Activated T-cell treated with anti-CD3 and anti-CD28 coated beads for 1 hour (primary cell): ENCODE results near the gene ZCWPW1.
A peak's percentile ranks its signal among the peaks of the same experiment; 100 is the strongest.

Experiments used
- DNase-seq: peaks from one replicate; pipeline ENCODE4 v3.0.0-alpha.2; 2020; ENCODE audit warnings: low read depth

Gene ZCWPW1, protein sequence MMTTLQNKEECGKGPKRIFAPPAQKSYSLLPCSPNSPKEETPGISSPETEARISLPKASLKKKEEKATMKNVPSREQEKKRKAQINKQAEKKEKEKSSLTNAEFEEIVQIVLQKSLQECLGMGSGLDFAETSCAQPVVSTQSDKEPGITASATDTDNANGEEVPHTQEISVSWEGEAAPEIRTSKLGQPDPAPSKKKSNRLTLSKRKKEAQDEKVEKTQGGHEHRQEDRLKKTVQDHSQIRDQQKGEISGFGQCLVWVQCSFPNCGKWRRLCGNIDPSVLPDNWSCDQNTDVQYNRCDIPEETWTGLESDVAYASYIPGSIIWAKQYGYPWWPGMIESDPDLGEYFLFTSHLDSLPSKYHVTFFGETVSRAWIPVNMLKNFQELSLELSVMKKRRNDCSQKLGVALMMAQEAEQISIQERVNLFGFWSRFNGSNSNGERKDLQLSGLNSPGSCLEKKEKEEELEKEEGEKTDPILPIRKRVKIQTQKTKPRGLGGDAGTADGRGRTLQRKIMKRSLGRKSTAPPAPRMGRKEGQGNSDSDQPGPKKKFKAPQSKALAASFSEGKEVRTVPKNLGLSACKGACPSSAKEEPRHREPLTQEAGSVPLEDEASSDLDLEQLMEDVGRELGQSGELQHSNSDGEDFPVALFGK

DNA sequence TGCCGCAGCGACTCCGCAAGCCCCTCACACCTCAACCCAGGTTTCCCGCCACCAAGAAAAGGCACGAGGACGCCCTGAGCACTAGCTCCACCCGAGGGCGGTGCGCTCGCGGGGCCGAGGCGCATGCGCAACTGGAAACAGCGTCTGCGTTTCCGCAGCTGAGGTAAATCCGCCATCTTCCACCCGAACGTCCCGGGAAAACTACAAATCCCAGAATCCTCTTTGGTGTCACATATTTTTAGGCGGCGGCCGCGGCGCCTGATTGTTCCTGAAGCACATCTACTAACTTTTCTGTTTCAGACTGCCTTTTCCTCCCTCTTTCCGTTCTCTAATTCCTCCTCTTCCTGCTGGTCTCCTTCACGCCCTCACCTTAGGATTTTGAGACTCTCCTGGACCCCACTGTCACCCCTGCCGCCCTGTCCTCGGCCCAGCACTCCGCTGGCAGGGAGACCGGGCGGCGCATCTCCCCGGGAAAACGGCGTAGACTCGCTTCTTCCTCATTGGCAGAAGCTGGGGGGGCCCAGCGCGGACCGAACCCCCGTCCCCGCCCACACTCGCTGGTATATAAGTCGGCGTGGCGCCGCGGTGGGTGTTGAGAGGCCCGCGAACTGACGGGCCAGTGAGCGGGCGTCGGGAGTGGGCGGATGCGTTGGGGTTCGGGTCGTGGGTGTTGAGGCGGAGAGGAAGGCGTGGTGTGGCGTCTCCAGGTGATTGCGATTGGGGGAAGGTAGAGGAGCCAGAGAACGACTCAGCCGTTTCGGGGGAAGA, at the start of gene ZCWPW1:
Gene ZCWPW1 (minus strand): TSS at position 505 of the 768 bp plus-strand sequence. CDS start 8,054 bp downstream, outside the sequence.
- peak; percentile 97 for DNase-seq

DNA sequence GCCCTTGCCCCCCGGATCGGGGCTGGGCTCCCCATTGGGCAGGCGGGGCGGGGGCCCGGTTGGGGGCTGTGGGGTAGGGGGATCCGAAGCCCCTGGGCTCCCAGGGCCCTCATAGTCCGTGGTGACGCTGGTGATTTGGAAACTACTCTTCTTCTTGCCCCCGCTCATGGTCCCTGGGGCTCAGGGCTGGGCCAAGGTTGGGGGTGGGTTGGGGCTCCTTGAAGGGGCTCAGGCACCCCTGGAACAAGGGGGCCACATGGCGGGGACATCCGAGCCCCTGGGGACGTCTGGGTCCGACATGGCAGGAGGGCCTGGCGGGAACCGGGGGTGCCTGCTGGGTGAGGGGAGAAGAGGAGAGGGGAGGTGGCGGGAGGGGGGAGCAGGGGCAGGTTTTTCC, 49.4 kb upstream of the ZCWPW1 start:
- no peak for DNase-seq

DNA sequence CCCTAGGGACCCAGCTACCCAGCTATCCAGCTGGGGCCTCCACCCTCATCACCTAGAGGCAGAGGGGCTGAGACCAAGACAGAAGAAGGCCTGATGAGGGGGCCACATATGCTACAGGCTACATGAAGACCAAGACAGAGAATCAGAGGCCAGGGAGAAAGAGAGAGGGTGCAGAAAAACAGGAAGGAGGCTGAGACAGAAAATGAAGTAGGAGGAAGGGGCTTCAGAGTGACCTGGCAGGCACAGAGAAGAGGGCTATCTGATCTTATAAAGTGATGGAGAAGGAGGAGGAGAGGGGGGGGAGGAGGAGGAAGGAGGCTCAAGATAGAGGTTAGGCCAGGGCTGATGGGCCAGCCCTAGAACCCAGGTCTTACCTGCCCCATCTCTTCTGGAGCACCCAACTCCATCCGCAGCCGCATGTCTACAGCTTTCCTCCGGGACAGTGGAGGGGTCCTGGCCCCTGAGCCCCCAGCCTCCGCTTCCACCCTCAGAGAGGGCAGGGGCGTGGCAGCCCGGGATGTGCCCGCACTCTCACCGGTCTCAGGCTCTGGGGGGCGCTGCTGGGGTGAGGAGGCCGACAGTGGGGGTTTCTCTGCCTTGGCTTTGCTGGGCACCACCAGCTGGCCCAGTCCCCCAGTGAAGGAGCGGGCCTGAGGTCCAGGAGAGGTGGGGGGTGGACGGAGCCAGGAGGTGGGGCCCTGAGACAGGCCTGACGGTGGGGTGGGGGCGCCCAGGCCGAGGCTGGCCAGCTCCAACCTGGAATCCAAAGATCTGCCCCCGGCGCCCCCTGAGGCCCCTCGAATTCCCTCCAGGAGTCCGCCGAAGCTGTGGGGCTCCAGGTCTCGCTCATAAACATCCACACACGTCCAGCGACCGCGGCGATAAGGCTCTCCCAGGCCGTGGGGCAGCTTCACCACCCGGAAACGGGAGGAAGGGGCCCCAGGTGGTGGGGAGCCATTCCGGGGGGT, 48.7 kb upstream of the ZCWPW1 start:
- DNase-seq: no peak

DNA sequence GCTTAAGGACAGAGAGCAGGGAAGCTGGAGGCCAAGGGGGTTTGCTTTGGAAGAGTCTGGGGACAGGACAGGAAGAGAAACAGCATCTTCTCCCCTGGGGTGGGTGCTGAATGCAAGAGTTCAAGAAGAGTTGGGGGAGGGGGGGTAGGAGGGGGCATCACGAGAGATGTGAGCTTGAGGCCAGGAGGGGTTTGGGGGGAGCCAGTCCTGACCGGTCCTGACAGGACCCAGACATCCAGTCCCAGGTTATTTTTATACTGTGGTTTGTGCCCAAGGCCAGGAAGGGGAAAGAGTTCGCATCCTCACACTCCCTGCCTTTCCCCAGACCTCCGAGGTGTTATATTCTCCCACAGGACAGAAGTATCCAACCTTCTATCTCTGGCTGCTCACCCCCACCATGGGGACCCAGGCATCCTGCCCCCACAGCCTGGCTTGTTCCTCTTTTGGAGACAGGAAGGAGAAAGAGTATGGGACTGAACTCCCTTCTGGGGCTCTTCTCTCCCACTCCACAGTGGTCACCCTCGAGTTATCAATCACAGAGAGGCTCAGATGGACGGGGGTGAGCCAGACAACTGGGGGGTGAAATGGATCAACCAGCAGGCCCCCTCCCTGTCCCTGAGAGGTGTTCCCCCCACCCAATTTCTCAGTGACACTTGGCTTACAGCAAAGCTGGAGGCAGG, 47.7 kb upstream of the ZCWPW1 start:
- DNase-seq: no peak

DNA sequence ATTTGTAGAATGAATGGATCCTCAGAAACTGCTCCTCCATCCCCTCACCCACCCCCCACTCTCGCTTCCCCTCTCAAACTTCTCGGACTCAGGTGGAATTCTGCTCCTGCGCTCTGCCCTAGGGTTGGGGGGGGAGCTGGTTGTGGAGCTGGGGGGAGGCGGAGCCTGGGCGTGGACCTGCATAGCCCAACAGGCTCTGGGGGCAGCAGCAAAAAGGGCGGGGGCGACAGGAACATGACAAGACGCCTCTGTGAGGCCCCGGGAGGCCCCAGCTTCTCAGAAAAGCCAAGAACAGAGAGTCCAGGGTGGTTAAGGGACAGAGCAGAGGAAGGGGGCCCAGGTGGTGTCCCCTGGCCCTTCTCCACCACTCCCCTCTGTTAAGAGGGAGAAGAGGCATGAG, 47.0 kb upstream of the ZCWPW1 start:
- no peak for DNase-seq

DNA sequence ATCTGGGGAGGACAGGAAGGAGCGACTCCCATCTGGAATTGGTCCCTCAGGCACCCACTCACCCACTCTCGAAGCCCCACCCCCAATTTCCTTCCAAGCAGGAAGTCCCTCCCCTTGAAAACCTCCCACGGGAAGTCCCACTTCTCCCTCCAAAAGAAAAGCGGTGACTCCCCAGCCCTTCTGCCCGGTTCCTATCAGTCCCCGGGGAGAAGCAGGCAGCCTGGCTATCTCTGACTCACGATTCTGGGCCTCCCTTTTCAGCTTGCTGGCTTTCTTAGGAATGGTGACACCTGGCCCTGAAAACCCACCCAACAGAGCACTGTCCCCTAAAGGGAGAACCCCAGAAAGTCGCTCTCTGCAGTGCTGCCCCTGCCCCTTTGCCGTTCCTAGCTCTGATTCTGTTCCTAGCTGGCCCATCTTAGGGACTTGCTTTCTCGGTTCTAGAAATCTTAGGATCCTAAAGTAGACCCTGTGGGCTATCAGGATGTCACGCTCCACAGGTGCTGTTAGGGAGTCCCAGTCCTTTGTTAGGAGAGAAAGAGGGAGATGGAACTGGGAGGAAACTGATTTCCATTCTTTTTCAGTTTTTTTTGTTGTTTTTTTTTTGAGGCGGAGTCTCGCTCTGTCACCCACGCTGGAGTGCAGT, 44.5 kb upstream of the ZCWPW1 start:
- DNase-seq: no peak

DNA sequence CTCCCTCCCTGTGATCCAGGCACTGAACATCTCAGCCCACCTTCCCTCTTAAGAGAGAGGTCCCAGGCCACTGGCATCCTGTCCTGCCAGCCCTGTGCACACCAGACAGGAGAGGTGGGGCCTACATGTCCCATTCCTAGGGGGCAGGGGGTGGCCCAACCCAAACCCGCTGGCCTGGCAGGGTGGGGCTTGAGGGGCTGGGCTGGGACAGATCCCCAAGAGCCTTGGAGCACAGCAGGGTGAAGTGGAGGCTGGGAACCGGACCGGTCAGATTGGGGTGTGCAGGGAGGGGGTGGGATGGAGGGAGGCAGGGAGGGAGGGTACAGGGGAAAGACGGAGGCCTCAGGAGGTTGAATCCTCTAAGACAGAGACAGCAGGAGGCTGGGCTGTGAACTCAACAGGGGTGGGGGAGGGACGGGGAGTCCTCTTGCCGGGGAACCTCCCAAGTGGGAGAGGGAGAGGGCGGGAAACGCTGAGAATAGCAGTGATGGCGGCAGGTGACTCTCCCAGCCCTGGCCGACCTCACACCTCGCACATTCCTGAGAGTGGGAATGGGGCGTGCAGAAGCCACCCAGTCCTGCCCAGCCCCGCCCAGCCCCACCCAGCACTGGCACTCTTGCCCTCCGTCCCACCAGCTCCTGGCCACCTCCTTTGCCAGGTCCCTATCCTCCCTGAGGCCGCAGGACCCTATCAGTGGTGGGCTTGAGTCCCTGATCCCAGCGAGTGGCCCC, 43.8 kb upstream of the ZCWPW1 start:
- DNase-seq: no peak

DNA sequence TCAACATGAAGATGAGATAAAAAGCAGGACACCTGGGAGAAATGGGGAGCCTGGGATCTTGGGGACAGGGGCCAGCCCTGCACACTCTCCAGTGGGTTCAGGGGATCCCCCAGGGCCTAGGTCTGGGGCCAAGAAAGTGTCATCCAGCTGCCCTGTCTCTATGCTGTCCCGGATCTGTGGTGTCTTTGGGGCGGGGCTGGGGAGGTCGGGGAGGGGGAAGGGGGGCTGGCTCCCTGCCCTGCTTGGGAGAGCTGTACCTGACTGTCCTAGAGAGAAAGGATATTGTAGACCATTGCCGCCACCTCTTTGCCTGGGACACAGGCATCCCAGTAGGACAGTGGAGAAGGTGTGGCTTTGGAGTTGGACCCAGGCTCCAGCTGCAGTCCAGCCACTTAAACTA, 42.5 kb upstream of the ZCWPW1 start:
- DNase-seq: no peak

DNA sequence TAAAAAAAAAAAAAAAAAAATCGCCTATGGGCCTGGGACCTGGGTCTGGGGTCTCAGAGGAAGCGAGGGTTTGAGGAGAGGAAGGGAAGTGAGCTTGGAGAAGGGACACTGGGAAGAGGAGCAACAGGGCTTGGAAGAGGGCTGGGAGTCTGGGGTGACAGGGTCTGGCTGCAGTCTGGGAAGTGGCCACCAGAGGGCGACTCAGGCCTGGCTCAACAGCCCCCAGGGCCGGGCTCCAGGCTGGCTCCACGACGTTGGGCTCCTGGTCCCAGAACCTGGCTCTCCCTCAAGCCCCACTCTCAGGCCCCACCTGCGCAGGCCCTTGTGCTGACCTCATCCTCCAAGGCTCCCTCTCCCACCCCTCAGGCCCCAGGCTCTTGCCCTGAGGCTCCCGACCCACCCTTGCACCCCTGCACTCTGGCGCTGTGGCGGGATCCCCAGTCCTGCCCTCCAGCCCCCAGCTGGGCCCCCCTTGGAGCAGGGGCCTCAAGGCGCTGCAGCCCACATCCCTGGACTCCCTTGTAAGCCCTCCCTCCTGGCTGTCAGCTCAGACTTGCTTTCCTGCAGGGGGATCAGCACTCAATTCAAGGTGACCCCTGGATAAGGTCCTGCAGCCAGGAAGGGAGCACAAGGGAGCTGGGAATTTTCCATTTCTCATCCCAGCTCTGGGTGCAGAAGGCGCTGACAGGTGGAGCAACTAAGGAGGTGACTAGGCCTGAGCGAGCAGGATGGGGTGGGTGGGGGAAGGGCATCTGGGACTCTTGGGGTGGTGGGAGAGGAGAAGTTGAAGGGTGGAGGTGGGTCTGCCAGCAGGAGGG, 40.9 kb upstream of the ZCWPW1 start:
- DNase-seq: peak; percentile 82

DNA sequence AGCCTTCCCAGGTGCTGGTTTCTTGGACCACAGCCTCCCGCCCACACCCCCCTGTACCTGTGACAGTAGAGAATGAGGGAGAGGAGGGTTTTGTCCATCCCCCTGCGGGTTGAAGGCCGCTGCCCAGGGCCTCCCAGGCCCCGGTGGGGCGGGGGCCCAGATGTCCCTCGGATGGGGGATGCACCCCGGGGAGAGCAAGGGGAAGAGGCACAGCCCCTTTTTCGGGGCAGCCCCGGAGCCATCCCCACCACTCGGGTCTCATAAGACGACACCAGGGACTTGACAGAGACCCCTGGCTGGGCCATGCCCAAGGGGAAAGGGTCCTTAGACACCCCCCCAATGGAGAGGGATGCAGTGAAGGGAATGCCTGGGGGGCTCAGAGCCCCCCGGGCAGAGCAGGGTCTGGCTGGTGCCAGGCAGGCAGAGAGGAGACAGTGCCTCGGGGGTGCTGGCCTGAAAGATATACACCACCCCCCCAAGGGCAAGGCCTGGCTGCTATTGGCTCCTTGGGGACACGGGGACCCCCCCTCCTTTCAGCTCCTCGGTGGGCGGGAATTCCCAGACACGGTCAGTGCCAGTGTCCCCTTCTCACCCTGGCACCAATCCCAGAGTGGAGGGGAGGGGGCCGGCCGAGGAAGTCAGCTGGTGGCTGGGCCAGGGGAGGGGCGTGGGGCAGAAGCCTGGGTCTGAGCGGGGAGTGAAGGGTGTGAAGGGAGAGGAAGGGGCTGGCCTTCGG, 39.3 kb upstream of the ZCWPW1 start:
- DNase-seq: no peak

DNA sequence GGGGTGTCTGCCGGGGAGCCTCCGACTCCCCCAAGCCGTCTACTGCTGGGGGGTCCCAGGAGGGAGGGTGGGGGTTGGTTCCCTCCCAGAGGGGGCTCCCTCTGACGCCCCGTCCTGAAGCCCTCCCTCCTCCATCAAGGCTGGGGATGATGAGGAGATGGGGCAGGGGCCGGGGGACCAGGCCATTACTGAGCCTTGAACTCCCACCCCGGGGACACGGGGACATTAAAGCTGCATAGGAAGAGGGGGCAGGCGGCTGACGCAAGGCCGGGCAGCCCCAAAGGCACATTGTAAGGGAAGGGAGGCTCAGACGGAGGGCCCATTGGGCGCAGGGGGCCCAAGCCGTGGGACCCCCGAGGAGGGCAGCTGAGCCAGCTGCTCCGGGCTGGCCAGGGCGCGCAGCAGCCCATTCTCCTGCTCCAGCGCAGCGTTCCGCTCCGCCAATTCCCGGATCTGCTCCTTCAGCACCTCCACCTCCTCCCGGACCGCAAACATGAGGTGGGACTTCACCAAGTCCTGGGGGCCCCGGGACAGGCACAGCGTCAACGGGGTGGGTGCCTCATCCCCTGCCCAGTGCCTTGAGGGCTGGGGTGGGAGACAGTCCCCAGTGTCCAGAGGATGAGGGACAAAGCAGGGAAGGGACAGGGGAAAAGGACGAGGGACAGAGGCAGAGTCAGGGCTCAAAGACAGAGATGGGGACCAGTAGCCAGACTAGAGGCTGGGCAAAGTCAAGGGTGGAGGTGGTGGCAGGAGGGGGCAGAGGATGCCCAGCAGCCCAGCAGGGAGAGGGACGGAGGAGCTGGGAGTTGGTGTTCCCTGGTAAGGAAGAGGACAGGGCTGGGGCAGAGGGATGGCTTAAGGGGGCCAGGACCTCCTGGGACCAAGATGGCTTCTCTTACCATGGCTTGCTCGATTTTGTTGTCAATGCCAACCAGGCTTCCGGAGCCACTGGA, 38.4 kb upstream of the ZCWPW1 start:
- DNase-seq: no peak

DNA sequence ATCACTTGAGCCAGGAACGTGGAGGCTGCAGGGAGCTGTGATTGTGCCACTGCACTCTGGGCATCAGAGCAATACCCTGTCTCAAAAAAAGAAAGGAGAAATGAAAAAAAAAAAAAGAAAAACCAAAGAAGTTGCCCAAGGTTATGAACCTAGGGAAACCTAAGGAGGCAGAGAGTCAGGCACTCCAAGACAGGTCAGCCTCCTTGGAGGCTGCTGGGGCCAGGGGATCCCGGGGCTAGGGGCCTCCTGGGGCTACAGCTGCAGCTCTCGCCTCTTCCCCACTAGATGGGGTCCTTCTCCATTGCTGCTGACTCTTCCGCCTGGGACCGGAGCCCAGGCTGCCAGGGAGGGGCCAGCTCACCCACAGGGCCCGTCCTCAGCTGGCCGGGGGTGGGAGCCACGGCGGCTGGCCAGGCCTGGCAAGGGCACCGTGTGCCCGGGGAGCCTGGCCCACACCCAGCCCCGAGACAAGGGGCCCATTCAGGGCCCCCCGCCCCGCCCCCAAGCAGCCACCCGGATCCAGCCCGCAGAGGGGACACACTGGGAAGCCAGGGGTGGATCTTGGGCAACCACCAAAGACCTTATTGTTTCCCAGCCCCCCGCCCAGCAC, 37.3 kb upstream of the ZCWPW1 start:
- no peak for DNase-seq

DNA sequence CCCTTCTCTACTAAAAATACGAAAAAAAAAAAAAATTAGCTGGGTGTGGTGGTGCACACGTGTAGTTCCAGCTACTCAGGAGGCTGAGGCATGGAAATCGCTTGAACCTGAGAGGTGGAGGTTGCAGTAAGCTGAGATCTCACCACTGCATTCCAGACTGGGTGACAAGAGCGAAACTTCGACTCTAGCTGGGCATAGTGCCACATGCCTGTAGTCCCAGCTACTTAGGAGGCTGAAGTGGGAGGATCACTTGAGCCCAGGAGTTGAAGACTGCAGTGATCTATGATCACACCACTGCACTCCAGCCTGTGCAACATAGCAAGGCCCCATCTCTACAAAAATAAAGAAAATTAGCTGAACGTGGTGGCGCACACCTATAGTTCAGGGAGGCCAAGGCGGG, 36.8 kb upstream of the ZCWPW1 start:
- no peak for DNase-seq

DNA sequence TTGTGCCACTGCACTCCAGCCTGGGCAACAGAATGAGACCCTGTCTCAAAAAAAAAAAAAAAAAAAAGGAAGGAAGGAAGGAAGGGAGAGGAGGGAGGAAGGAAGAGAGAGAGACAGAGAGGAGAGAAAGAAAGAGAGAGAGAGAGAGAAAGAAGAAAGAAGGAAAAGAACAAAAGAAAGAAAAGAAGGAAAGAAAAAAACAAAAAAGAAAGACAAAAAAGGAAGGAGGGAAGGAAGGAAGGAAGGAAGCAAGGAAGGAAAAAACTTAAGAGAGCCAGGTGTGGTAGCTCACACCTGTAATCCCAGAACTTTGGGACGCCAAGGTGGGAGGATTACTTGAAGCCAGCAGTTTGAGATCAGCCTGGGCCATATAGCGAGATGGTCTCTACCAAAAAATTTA, 36.3 kb upstream of the ZCWPW1 start:
- DNase-seq: no peak

DNA sequence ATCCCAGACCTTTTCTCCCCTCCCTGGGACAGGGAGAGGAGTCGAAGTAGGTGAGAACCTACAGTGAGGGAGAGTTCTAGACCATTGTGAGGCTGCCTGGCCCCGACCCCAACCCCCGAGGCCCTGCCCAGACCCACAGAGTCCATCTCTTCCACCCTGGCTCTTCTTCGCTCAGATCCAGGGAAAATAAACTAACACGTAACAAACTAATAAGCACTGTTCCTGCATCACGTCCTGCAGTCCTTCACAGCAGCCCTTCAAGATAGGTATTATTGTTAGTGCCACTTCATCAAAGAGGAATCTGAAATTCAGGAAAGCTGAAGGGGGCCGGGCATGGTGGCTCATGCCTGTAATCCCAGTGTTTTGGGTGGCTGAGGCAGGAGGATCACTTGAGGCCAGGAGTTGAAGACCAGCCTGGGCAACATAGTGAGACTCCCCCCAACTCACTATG, 35.7 kb upstream of the ZCWPW1 start, which contains the start of gene SPACDR:
Gene SPACDR (minus strand): TSS at position 51 of the 451 bp plus-strand sequence. CDS start 235 bp downstream, outside the sequence.
- DNase-seq: no peak

DNA sequence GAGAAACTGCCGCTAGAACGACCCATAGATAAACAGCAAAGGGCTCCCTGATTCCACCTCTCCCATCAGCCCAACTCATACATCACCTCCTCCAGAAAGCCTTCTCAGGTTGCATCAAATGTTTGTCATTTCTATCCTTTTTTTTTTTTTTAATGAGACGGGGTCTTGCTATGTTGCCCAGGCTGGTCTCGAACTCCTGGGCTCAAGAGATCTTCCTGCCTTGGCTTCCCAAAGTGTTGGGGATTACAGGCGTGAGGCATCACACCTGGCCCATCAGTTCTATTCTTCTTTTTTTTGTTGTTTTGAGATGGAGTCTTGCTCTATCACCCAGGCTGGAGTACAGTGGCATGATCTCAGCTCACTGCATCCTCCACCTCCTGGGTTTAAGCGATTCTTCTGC, 28.5 kb upstream of the ZCWPW1 start:
- no peak for DNase-seq
